ENCODE data around the gene GNL2.
A peak's percentile ranks its signal among the peaks of the same experiment; 100 is the strongest.

Gene GNL2

GRCh38 chr1:37595440-37596181 is at the start of gene GNL2:
GNL2 (minus strand) TSS chr1:37595937; CDS start chr1:37595822, 115 bp downstream.
- peak; percentile 96 to 98 for DNase-seq (ENCODE audit: low read depth in 2 of 2)

GRCh38 chr1:37641059-37641458 is 45.3 kb upstream of the GNL2 start:
- no peak for DNase-seq (ENCODE audit: low read depth in 2 of 2)

- DNase-seq (ENCODE audit: low read depth in 2 of 2): no peak
These were observed 40.7 kb upstream of the GNL2 start for GRCh38 chr1:37636435-37636834.

GRCh38 chr1:37634992-37635902 is 39.5 kb upstream of the GNL2 start:
- DNase-seq (ENCODE audit: low read depth in 2 of 2): no peak

GRCh38 chr1:37634244-37634991 is 38.7 kb upstream of the GNL2 start, which contains the start of gene RSPO1:
RSPO1 (minus strand) TSS chr1:37634892; CDS start chr1:37629661, 5,231 bp downstream.
- no peak for DNase-seq (ENCODE audit: low read depth in 2 of 2)

GRCh38 chr1:37633938-37634243 is 38.2 kb upstream of the GNL2 start:
- no peak for DNase-seq (ENCODE audit: low read depth in 2 of 2)

GRCh38 chr1:37633040-37633937 is 37.6 kb upstream of the GNL2 start:
- DNase-seq (ENCODE audit: low read depth in 2 of 2): no peak

- no peak for DNase-seq (ENCODE audit: low read depth in 2 of 2)
These were observed 35.3 kb upstream of the GNL2 start for GRCh38 chr1:37631036-37631435.

- no peak for DNase-seq (ENCODE audit: low read depth in 2 of 2)
These were observed 34.8 kb upstream of the GNL2 start for GRCh38 chr1:37630426-37631028.

GRCh38 chr1:37629726-37630425 is 34.1 kb upstream of the GNL2 start:
- no peak for DNase-seq (ENCODE audit: low read depth in 2 of 2)

GRCh38 chr1:37629008-37629407 is 33.3 kb upstream of the GNL2 start:
- no peak for DNase-seq (ENCODE audit: low read depth in 2 of 2)

GRCh38 chr1:37628026-37628556 is 32.4 kb upstream of the GNL2 start:
- no peak for DNase-seq (ENCODE audit: low read depth in 2 of 2)

- DNase-seq (ENCODE audit: low read depth in 2 of 2): no peak
These were observed 26.4 kb upstream of the GNL2 start for GRCh38 chr1:37622131-37622530.

- DNase-seq (ENCODE audit: low read depth in 2 of 2): no peak
These were observed 25.7 kb upstream of the GNL2 start for GRCh38 chr1:37621326-37621870.

- no peak for DNase-seq (ENCODE audit: low read depth in 2 of 2)
These were observed 25.0 kb upstream of the GNL2 start for GRCh38 chr1:37620707-37621106.

GRCh38 chr1:37616330-37616729 is 20.6 kb upstream of the GNL2 start:
- no peak for DNase-seq (ENCODE audit: low read depth in 2 of 2)

- no peak for DNase-seq (ENCODE audit: low read depth in 2 of 2)
These were observed 18.4 kb upstream of the GNL2 start for GRCh38 chr1:37614105-37614504.

- no peak for DNase-seq (ENCODE audit: low read depth in 2 of 2)
These were observed 16.4 kb upstream of the GNL2 start for GRCh38 chr1:37612186-37612585.

GRCh38 chr1:37609994-37610393 is 14.3 kb upstream of the GNL2 start:
- DNase-seq (ENCODE audit: low read depth in 2 of 2): no peak

GRCh38 chr1:37609002-37609401 is 13.3 kb upstream of the GNL2 start:
- DNase-seq (ENCODE audit: low read depth in 2 of 2): no peak

Measured in stimulated activated CD8-positive, alpha-beta memory T cell treated with anti-CD3 and anti-CD28 coated beads, Interleukin-15, amount 100 ng/mL, for 48 hours (primary cell).